Panc1 (cell line): ENCODE data around the gene MCM9.

ENCODE experiments used
- POLR2AphosphoS5 ChIP-seq: IDR thresholded peaks from 2 replicates; pipeline ENCODE4 v1.6.1; 2012; ENCODE audit warnings: mild to moderate bottlenecking, low read depth, low read length, moderate library complexity
- SIN3A ChIP-seq: IDR thresholded peaks from 2 replicates; pipeline ENCODE4 v1.6.1; 2012; ENCODE audit warnings: low read depth, mild to moderate bottlenecking, low read length, moderate library complexity, borderline replicate concordance; ENCODE audit not compliant: insufficient read depth
- TF ChIP-seq, protein P1 (sequence below): fragments of 450-650 bp; IDR thresholded peaks from 2 replicates; pipeline ENCODE4 v1.5.1; 2017; ENCODE audit warnings: mild to moderate bottlenecking
- TF ChIP-seq, protein P2 (sequence below), 2 experiments: IDR thresholded peaks; 2 replicates each; pipeline ENCODE4 v1.6.1; 2011 to 2012; ENCODE audit warnings: low read depth in 2 of 2, control low read depth in 1 of 2, low read length in 1 of 2, mild to moderate bottlenecking in 1 of 2, moderate library complexity in 1 of 2; ENCODE audit not compliant: insufficient read depth in 1 of 2

GRCh38 chr6:118932421-118932820 is 2.5 kb downstream of the MCM9 start:
- no peak for TF ChIP-seq POLR2AphosphoS5
- TF ChIP-seq, protein P1, sequence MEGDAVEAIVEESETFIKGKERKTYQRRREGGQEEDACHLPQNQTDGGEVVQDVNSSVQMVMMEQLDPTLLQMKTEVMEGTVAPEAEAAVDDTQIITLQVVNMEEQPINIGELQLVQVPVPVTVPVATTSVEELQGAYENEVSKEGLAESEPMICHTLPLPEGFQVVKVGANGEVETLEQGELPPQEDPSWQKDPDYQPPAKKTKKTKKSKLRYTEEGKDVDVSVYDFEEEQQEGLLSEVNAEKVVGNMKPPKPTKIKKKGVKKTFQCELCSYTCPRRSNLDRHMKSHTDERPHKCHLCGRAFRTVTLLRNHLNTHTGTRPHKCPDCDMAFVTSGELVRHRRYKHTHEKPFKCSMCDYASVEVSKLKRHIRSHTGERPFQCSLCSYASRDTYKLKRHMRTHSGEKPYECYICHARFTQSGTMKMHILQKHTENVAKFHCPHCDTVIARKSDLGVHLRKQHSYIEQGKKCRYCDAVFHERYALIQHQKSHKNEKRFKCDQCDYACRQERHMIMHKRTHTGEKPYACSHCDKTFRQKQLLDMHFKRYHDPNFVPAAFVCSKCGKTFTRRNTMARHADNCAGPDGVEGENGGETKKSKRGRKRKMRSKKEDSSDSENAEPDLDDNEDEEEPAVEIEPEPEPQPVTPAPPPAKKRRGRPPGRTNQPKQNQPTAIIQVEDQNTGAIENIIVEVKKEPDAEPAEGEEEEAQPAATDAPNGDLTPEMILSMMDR: no peak
- TF ChIP-seq, protein P2, sequence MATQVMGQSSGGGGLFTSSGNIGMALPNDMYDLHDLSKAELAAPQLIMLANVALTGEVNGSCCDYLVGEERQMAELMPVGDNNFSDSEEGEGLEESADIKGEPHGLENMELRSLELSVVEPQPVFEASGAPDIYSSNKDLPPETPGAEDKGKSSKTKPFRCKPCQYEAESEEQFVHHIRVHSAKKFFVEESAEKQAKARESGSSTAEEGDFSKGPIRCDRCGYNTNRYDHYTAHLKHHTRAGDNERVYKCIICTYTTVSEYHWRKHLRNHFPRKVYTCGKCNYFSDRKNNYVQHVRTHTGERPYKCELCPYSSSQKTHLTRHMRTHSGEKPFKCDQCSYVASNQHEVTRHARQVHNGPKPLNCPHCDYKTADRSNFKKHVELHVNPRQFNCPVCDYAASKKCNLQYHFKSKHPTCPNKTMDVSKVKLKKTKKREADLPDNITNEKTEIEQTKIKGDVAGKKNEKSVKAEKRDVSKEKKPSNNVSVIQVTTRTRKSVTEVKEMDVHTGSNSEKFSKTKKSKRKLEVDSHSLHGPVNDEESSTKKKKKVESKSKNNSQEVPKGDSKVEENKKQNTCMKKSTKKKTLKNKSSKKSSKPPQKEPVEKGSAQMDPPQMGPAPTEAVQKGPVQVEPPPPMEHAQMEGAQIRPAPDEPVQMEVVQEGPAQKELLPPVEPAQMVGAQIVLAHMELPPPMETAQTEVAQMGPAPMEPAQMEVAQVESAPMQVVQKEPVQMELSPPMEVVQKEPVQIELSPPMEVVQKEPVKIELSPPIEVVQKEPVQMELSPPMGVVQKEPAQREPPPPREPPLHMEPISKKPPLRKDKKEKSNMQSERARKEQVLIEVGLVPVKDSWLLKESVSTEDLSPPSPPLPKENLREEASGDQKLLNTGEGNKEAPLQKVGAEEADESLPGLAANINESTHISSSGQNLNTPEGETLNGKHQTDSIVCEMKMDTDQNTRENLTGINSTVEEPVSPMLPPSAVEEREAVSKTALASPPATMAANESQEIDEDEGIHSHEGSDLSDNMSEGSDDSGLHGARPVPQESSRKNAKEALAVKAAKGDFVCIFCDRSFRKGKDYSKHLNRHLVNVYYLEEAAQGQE (IDR thresholded peaks at IDR 0.05; ENCODE audit: insufficient read depth in 1 of 2, low read depth in 2 of 2, low read length in 1 of 2): no peak
- no peak for TF ChIP-seq SIN3A
